Peyer's patch (tissue), 4 donors: ENCODE data around the gene OR2C3.

Experiments
- CTCF ChIP-seq, 6 experiments: fragments of 450-650 bp in 4 of 6; fragments of 200-600 bp in 2 of 6; sonication (generic) in 1 of 6; IDR thresholded peaks; one replicate each; pipeline ENCODE4 v1.5.1; 2017 to 2019; ENCODE audit warnings: antibody characterized with exemption in 6 of 6, mild to moderate bottlenecking in 3 of 6, moderate library complexity in 1 of 6
- POLR2A ChIP-seq, 2 donors: fragments of 450-650 bp; IDR thresholded peaks; one replicate each; pipeline ENCODE4 v1.5.1; 2017; ENCODE audit warnings: antibody characterized with exemption in 2 of 2, mild to moderate bottlenecking in 2 of 2, moderate library complexity in 2 of 2

- TF ChIP-seq CTCF (IDR thresholded peaks at IDR 0.05) (no peak), POLR2A (IDR thresholded peaks at IDR 0.05) (no peak)
Observed at GRCh38 chr1:247574236-247574635, 38.0 kb upstream of the OR2C3 start.
